Neural cell (in vitro differentiated cells): ENCODE data around the gene SEMA6A. TPM values are rescaled to one million over a fixed set of nuclear protein-coding genes. Genes with fewer than 3 reads are reported as not detected.
A peak's percentile ranks its signal among the peaks of the same experiment; 100 is the strongest.

Experiments used
- H2AFZ ChIP-seq: fragments of 200-600, 300-800 bp; sonication (generic), shearing (Covaris generic); 2 replicates; pipeline ENCODE4 v1.6.0; 2014; ENCODE audit warnings: low read depth, mild to moderate bottlenecking, antibody characterized with exemption, low read length, moderate library complexity
- H3F3A ChIP-seq: fragments of 200-600 bp; shearing (Covaris generic); 2 replicates; pipeline ENCODE4 v1.6.1; 2016; ENCODE audit warnings: mild to moderate bottlenecking, moderate library complexity, mixed read lengths, antibody characterized with exemption, low read length; ENCODE audit not compliant: insufficient read depth, poor library complexity, severe bottlenecking
- H3K27ac ChIP-seq: fragments of 200-600, 300-800 bp; sonication (generic), shearing (Covaris generic); 2 replicates; pipeline ENCODE4 v1.5.1; 2014; ENCODE audit warnings: mild to moderate bottlenecking, low read length, moderate library complexity
- H3K27me3 ChIP-seq: fragments of 300-800, 200-600 bp; sonication (generic), shearing (Covaris generic); 2 replicates; pipeline ENCODE4 v1.6.0; 2014; ENCODE audit warnings: mild to moderate bottlenecking, low read depth, low read length, moderate library complexity; ENCODE audit not compliant: insufficient read depth
- H3K36me3 ChIP-seq: fragments of 300-800, 200-600 bp; sonication (generic), shearing (Covaris generic); 2 replicates; pipeline ENCODE4 v1.5.1; 2014; ENCODE audit warnings: mild to moderate bottlenecking, antibody characterized with exemption, low read length, moderate library complexity; ENCODE audit not compliant: insufficient read depth
- H3K4me2 ChIP-seq: fragments of 300-800, 200-600 bp; sonication (generic), shearing (Covaris generic); 2 replicates; pipeline ENCODE4 v1.6.0; 2014; ENCODE audit warnings: mild to moderate bottlenecking, low read length
- H3K4me3 ChIP-seq: fragments of 300-800, 200-600 bp; sonication (generic), shearing (Covaris generic); 2 replicates; pipeline ENCODE4 v1.5.1; 2014; ENCODE audit warnings: mild to moderate bottlenecking, low read length, moderate library complexity
- H3K79me2 ChIP-seq: fragments of 200-600 bp; shearing (Covaris generic); replicated peaks from 2 replicates; pipeline ENCODE4 v1.6.0; 2014; ENCODE audit warnings: mild to moderate bottlenecking, low read length, moderate library complexity; ENCODE audit not compliant: insufficient read depth
- H3K9ac ChIP-seq: fragments of 300-800, 200-600 bp; sonication (generic), shearing (Covaris generic); 2 replicates; pipeline ENCODE4 v1.6.1; 2016; ENCODE audit warnings: mild to moderate bottlenecking, low read length, mixed read lengths
- H3K9me2 ChIP-seq: fragments of 200-600 bp; shearing (Covaris generic); 2 replicates; pipeline ENCODE4 v1.6.1; 2016; ENCODE audit warnings: mild to moderate bottlenecking, low read length, mixed read lengths; ENCODE audit not compliant: insufficient read depth
- H3K9me3 ChIP-seq: fragments of 200-600, 300-800 bp; sonication (generic), shearing (Covaris generic); 2 replicates; pipeline ENCODE4 v1.6.1; 2016; ENCODE audit warnings: mild to moderate bottlenecking, mixed run types, low read length, moderate library complexity, mixed read lengths
- H4K20me1 ChIP-seq: fragments of 200-600 bp; shearing (Covaris generic); 2 replicates; pipeline ENCODE4 v1.6.1; 2016; ENCODE audit warnings: mild to moderate bottlenecking, mixed run types; ENCODE audit not compliant: insufficient read depth
- EP300 ChIP-seq: fragments of 450-650 bp; conservative IDR thresholded peaks from 2 replicates; pipeline ENCODE4 v1.6.1; 2014; ENCODE audit warnings: antibody characterized with exemption, mild to moderate bottlenecking, moderate library complexity; ENCODE audit not compliant: poor library complexity, severe bottlenecking
- EZH2 ChIP-seq: fragments of 200-600, 300-800 bp; shearing (Covaris generic), sonication (generic); IDR thresholded peaks from 2 replicates; pipeline ENCODE4 v1.6.1; 2014; ENCODE audit warnings: antibody characterized with exemption, low read length, borderline replicate concordance, mild to moderate bottlenecking; ENCODE audit not compliant: insufficient read depth, poor library complexity, severe bottlenecking
- MXI1 ChIP-seq: fragments of 450-650 bp; conservative IDR thresholded peaks from 2 replicates; pipeline ENCODE4 v1.6.1; 2014; ENCODE audit warnings: antibody characterized with exemption, mild to moderate bottlenecking; ENCODE audit not compliant: poor library complexity, severe bottlenecking
- POLR2AphosphoS5 ChIP-seq: IDR thresholded peaks from 2 replicates; pipeline ENCODE4 v1.6.1; 2012
- RAD21 ChIP-seq: fragments of 450-650 bp; conservative IDR thresholded peaks from 2 replicates; pipeline ENCODE4 v1.6.1; 2014; ENCODE audit warnings: antibody characterized with exemption, mild to moderate bottlenecking, moderate library complexity
- SMC3 ChIP-seq: fragments of 450-650 bp; conservative IDR thresholded peaks from 2 replicates; pipeline ENCODE4 v1.6.1; 2014; ENCODE audit warnings: antibody characterized with exemption, mild to moderate bottlenecking, moderate library complexity; ENCODE audit not compliant: poor library complexity
- TAF1 ChIP-seq: IDR thresholded peaks from 2 replicates; pipeline ENCODE4 v1.6.1; 2012; ENCODE audit warnings: low read depth
- polyA plus RNA-seq: library from polyadenylated mRNA; depleted of rRNA; stranded (reverse); fragments of >200 nt; gene quantifications from 2 replicates; pipeline ENCODE4 v1.2.3, GENCODE V29; 2014
- TF ChIP-seq, protein P1 (sequence below): fragments of 450-650 bp; IDR thresholded peaks from 2 replicates; pipeline ENCODE4 v1.5.1; 2014; ENCODE audit warnings: antibody characterized with exemption, mild to moderate bottlenecking, moderate library complexity; ENCODE audit not compliant: poor library complexity, severe bottlenecking
- TF ChIP-seq, protein P2 (sequence below): IDR thresholded peaks from 2 replicates; pipeline ENCODE4 v1.6.1; 2012; ENCODE audit warnings: borderline replicate concordance

The SEMA6A gene
- polyA plus RNA-seq, 1 donor from 2014 or later, result 6.5 TPM

DNA sequence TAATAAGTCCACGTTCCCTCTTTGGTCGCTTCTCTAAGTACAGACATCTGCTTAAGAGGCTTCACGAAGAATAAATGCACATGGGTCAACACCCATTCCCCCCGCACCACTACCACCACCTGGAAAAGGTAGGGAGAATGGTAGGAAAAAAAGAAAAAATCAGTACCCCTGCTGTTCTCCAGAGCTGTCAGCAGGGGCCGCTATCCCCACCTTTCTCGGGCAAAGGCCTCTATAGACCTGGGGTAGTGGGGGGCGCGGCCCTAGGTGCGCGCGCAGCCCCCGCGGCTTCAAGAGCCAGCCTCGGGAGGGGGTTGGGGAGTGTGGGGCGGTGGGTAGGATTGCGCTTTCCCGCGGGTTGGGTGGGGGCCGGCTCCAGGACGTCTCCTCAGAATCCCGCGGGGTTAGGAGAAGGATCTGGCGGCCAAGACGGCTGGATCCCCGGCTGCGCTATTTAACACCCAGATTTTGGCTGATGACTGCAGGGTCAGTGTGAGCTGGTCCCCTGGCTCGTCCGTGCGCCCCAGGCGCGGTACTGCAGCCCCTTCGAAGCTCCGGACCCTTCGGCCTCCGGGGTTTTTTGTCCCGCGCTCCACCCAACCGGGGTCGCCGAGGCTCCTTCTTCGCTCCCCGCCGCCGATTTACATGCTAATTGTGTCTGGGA is 1.6 kb upstream of the SEMA6A start:
- Histone ChIP-seq H3K9me2 (no peaks in the 10 kb centered on the region), H3K4me3 (peak overlapping the region; percentile 79), H4K20me1 (no peaks in the 10 kb centered on the region), H3K9ac (peak overlapping the region; percentile 64), H2AFZ (peak overlapping the region; percentile 45), H3K27ac (no peak overlapping the region), H3K9me3 (no peaks in the 10 kb centered on the region), H3K27me3 (peaks cover 46% of the 10 kb centered on the region), H3K36me3 (no peaks in the 10 kb centered on the region), H3F3A (peaks cover 5% of the 10 kb centered on the region), H3K4me2 (peak overlapping the region; percentile 79), H3K79me2 (peaks cover 19% of the 10 kb centered on the region)
- TF ChIP-seq SMC3 (peak; percentile 86), RAD21 (peak; percentile 90), POLR2AphosphoS5 (no peak), TAF1 (no peak)
- TF ChIP-seq, protein P1, sequence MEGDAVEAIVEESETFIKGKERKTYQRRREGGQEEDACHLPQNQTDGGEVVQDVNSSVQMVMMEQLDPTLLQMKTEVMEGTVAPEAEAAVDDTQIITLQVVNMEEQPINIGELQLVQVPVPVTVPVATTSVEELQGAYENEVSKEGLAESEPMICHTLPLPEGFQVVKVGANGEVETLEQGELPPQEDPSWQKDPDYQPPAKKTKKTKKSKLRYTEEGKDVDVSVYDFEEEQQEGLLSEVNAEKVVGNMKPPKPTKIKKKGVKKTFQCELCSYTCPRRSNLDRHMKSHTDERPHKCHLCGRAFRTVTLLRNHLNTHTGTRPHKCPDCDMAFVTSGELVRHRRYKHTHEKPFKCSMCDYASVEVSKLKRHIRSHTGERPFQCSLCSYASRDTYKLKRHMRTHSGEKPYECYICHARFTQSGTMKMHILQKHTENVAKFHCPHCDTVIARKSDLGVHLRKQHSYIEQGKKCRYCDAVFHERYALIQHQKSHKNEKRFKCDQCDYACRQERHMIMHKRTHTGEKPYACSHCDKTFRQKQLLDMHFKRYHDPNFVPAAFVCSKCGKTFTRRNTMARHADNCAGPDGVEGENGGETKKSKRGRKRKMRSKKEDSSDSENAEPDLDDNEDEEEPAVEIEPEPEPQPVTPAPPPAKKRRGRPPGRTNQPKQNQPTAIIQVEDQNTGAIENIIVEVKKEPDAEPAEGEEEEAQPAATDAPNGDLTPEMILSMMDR, result peak; percentile 89
- TF ChIP-seq, protein P2, sequence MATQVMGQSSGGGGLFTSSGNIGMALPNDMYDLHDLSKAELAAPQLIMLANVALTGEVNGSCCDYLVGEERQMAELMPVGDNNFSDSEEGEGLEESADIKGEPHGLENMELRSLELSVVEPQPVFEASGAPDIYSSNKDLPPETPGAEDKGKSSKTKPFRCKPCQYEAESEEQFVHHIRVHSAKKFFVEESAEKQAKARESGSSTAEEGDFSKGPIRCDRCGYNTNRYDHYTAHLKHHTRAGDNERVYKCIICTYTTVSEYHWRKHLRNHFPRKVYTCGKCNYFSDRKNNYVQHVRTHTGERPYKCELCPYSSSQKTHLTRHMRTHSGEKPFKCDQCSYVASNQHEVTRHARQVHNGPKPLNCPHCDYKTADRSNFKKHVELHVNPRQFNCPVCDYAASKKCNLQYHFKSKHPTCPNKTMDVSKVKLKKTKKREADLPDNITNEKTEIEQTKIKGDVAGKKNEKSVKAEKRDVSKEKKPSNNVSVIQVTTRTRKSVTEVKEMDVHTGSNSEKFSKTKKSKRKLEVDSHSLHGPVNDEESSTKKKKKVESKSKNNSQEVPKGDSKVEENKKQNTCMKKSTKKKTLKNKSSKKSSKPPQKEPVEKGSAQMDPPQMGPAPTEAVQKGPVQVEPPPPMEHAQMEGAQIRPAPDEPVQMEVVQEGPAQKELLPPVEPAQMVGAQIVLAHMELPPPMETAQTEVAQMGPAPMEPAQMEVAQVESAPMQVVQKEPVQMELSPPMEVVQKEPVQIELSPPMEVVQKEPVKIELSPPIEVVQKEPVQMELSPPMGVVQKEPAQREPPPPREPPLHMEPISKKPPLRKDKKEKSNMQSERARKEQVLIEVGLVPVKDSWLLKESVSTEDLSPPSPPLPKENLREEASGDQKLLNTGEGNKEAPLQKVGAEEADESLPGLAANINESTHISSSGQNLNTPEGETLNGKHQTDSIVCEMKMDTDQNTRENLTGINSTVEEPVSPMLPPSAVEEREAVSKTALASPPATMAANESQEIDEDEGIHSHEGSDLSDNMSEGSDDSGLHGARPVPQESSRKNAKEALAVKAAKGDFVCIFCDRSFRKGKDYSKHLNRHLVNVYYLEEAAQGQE, result no peak

DNA sequence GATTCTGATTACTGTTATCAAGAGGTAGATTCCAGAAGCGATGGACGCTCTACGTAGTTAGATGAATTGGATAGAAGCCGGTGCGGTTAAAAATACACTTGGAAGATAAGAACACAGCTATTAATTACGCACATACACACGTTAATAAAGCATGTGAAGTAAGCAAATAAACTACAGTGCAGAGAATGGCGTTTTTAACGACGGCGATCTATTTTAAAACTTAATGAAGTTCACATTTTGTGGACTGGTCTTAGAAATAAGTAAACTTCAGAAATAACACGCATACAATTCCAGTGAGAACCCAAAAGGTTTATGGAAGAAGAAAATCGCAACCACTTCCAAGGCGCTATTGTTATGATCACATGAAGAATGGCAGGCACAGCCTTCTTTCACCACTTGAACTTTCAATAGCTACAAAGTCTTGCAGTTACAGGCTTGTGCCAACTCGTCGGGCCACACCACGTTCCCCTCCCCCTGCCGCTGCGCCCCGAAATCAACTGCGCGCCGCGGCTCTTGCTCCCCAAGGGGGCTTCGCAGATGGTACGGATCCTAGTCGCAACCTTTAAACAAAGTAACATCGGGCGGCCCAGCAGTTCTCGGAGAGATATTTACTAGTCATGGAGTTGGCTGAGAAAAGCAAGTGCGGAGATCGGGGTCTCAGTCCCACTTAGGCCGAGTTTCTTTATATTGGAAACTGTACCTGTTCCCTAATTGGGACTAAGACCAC is 866 bp upstream of the SEMA6A start:
- Histone ChIP-seq H2AFZ (no peak overlapping the region), H3K79me2 (peaks cover 26% of the 10 kb centered on the region), H3K27me3 (peaks cover 47% of the 10 kb centered on the region), H3K27ac (peak overlapping the region; percentile 23), H3F3A (peaks cover 5% of the 10 kb centered on the region), H3K9me3 (no peaks in the 10 kb centered on the region), H3K9ac (peak overlapping the region; percentile 59), H3K9me2 (no peaks in the 10 kb centered on the region), H3K4me2 (peak overlapping the region; percentile 79), H3K36me3 (no peaks in the 10 kb centered on the region), H3K4me3 (peak overlapping the region; percentile 79), H4K20me1 (no peaks in the 10 kb centered on the region)
- TF ChIP-seq TAF1 (no peak), MXI1 (no peak), EP300 (no peak), EZH2 (no peak), RAD21 (no peak)
- TF ChIP-seq, protein P2, result no peak
- TF ChIP-seq, protein P1, result no peak
